CD14-positive monocyte (primary cell): ENCODE data around the gene PPP1CC. TPM values are rescaled to one million over a fixed set of nuclear protein-coding genes. Genes with fewer than 3 reads are reported as not detected.

ENCODE experiments used
- DNase-seq, 3 donors: peaks; one replicate each; pipeline ENCODE4 v3.0.0-alpha.2; 2011 to 2022
- H2AFZ ChIP-seq: 2 replicates; pipeline ENCODE4 v1.6.0; 2012; ENCODE audit warnings: mild to moderate bottlenecking, low read depth, low read length, inconsistent platforms; ENCODE audit not compliant: insufficient read depth, poor library complexity, severe bottlenecking
- H3K27ac ChIP-seq, 2 donors: 1 replicate in 1 of 2; 2 replicates in 1 of 2; pipeline ENCODE4 v1.5.1; 2012 to 2013; ENCODE audit warnings: low read length in 2 of 2, control low read depth in 1 of 2, inconsistent platforms in 1 of 2, low read depth in 1 of 2, mild to moderate bottlenecking in 1 of 2
- H3K27me3 ChIP-seq, 2 donors: one replicate each; pipeline versions ENCODE4 v1.6.0 to v1.6.1; 2011 to 2013; ENCODE audit warnings: low read length in 2 of 2; ENCODE audit not compliant: control insufficient read depth in 2 of 2, insufficient read depth in 2 of 2
- H3K36me3 ChIP-seq, 2 donors: replicated peaks in 1 of 2; 1 replicate in 1 of 2; 2 replicates in 1 of 2; pipeline versions ENCODE4 v1.5.1 to v1.6.1; 2012 to 2013; ENCODE audit warnings: low read length in 2 of 2, control low read depth in 1 of 2, inconsistent platforms in 1 of 2, mild to moderate bottlenecking in 1 of 2; ENCODE audit not compliant: insufficient read depth in 2 of 2, control insufficient read depth in 1 of 2
- H3K4me1 ChIP-seq, 2 donors: 1 replicate in 1 of 2; 2 replicates in 1 of 2; pipeline versions ENCODE4 v1.5.1 to v1.6.1; 2012 to 2013; ENCODE audit warnings: low read length in 2 of 2, control low read depth in 1 of 2, inconsistent platforms in 1 of 2, mild to moderate bottlenecking in 1 of 2, moderate library complexity in 1 of 2; ENCODE audit not compliant: insufficient read depth in 2 of 2, control insufficient read depth in 1 of 2
- H3K4me2 ChIP-seq: replicated peaks from 2 replicates; pipeline ENCODE3; 2012; ENCODE audit warnings: low read length, moderate library complexity, mild to moderate bottlenecking; ENCODE audit not compliant: poor library complexity, severe bottlenecking; ENCODE audit errors: extremely low read depth
- H3K4me3 ChIP-seq, 3 experiments: fragments of 200-600 bp in 1 of 3; sonication (generic) in 1 of 3; replicated peaks in 1 of 3; 1 replicate in 2 of 3; 2 replicates in 1 of 3; pipeline ENCODE4 v1.5.1; 2011 to 2013; ENCODE audit warnings: low read length in 3 of 3, mild to moderate bottlenecking in 3 of 3, control low read depth in 2 of 3, low read depth in 2 of 3, inconsistent platforms in 1 of 3, moderate library complexity in 1 of 3
- H3K79me2 ChIP-seq: 2 replicates; pipeline ENCODE4 v1.6.0; 2012; ENCODE audit warnings: mild to moderate bottlenecking, control low read depth, inconsistent platforms, low read length, moderate library complexity; ENCODE audit not compliant: insufficient read depth
- H3K9ac ChIP-seq: 2 replicates; pipeline ENCODE4 v1.6.0; 2017; ENCODE audit warnings: low read length, mild to moderate bottlenecking; ENCODE audit not compliant: insufficient read depth, poor library complexity, severe bottlenecking
- H3K9me3 ChIP-seq, 2 donors: replicated peaks in 1 of 2; 1 replicate in 1 of 2; 2 replicates in 1 of 2; pipeline versions ENCODE4 v1.5.1 to v1.6.1; 2012 to 2013; ENCODE audit warnings: low read length in 2 of 2, control low read depth in 1 of 2; ENCODE audit not compliant: control insufficient read depth in 1 of 2, insufficient read depth in 1 of 2
- H4K20me1 ChIP-seq: 2 replicates; pipeline ENCODE4 v1.6.0; 2012; ENCODE audit warnings: mild to moderate bottlenecking, low read length, control low read depth, moderate library complexity; ENCODE audit not compliant: insufficient read depth
- H3K27ac Mint-ChIP-seq, 7 donors: one replicate each; pipeline ENCODE4 v1.8.0; 2020; ENCODE audit warnings: mild to moderate bottlenecking in 7 of 7, mixed read lengths in 7 of 7, moderate library complexity in 6 of 7, inconsistent platforms in 2 of 7
- H3K27me3 Mint-ChIP-seq, 3 donors: one replicate each; pipeline ENCODE4 v1.8.0; 2021 to 2022; ENCODE audit warnings: low read depth in 3 of 3, mild to moderate bottlenecking in 3 of 3, mixed read lengths in 3 of 3, moderate library complexity in 3 of 3, inconsistent platforms in 1 of 3
- H3K36me3 Mint-ChIP-seq, 2 donors: one replicate each; pipeline ENCODE4 v1.8.0; 2020; ENCODE audit warnings: mixed read lengths in 2 of 2, inconsistent platforms in 1 of 2, mild to moderate bottlenecking in 1 of 2
- H3K4me1 Mint-ChIP-seq: one replicate; pipeline ENCODE4 v1.8.0; 2020; ENCODE audit warnings: mild to moderate bottlenecking, mixed read lengths
- H3K4me3 Mint-ChIP-seq, 2 donors: one replicate each; pipeline ENCODE4 v1.8.0; 2020; ENCODE audit warnings: mild to moderate bottlenecking in 2 of 2, mixed read lengths in 2 of 2, moderate library complexity in 1 of 2
- H3K9me3 Mint-ChIP-seq, 7 donors: one replicate each; pipeline ENCODE4 v1.8.0; 2020 to 2022; ENCODE audit warnings: mixed read lengths in 7 of 7, mild to moderate bottlenecking in 6 of 7, moderate library complexity in 6 of 7, inconsistent platforms in 2 of 7
- WGBS: methylation state at CpG from one replicate; pipeline ENCODE4 v1.1.5; 2013; ENCODE audit warnings: missing lambda C conversion rate; ENCODE audit not compliant: insufficient coverage; 5-methylcytosine and 5-hydroxymethylcytosine counted together
- intact Hi-C, 2 donors: fragments of 100-400 bp; cut with micrococcal nuclease; formaldehyde crosslinking; loops; one replicate each; pipeline versions ENCODE4 v1.15.0 to v1.15.1; 2023
- polyA plus RNA-seq, 3 donors: library from polyadenylated mRNA; depleted of rRNA in 1 of 3; unstranded in 2 of 3; stranded (reverse) in 1 of 3; fragments of 300-500 nt in 2 of 3; fragments of >200 nt in 1 of 3; fragmentation: Illumina TruSeq in 2 of 3; gene quantifications; 1 replicate in 2 of 3; 2 replicates in 1 of 3; pipeline ENCODE4 v1.2.3, GENCODE V29; 2012 to 2021
- TF ChIP-seq, protein P1 (sequence below): fragments of 200-600 bp; IDR thresholded peaks from one replicate; pipeline ENCODE4 v1.8.0; 2022; ENCODE audit warnings: antibody characterized with exemption, mild to moderate bottlenecking

Gene PPP1CC
- polyA plus RNA-seq, 3 donors = 63.2 to 139 (median 128) TPM

- peaks cover 0 to 3% (median 2%) of the 10 kb centered on the region in 3 donors for H3K27me3 Mint-ChIP-seq
- 2% methylated on average over 13 of the region's 20 CpGs for WGBS
- H3K27ac Mint-ChIP-seq = peak overlapping the region; percentile 88 to 95 (median 93)
- no peaks in the 10 kb centered on the region for H3K27me3 ChIP-seq
- H3K79me2 ChIP-seq = peaks cover 17% of the 10 kb centered on the region
- peak overlapping the region; percentile 10 to 72 (median 23) for H3K4me3 ChIP-seq
- peak overlapping the region; percentile 48 for H2AFZ ChIP-seq
- H3K36me3 ChIP-seq = no peaks in the 10 kb centered on the region
- peak overlapping the region; percentile 76 to 87 for H3K4me3 Mint-ChIP-seq
- H3K4me1 ChIP-seq = peaks cover 62 to 63% of the 10 kb centered on the region in 2 donors
- intact Hi-C loops = loop anchor here in 1 of 2 donors (5.0 to 10.0 kb wide), 2 partner anchors 91 to 144 kb away; no protein-coding TSS in a partner anchor
- TF ChIP-seq, protein P1, sequence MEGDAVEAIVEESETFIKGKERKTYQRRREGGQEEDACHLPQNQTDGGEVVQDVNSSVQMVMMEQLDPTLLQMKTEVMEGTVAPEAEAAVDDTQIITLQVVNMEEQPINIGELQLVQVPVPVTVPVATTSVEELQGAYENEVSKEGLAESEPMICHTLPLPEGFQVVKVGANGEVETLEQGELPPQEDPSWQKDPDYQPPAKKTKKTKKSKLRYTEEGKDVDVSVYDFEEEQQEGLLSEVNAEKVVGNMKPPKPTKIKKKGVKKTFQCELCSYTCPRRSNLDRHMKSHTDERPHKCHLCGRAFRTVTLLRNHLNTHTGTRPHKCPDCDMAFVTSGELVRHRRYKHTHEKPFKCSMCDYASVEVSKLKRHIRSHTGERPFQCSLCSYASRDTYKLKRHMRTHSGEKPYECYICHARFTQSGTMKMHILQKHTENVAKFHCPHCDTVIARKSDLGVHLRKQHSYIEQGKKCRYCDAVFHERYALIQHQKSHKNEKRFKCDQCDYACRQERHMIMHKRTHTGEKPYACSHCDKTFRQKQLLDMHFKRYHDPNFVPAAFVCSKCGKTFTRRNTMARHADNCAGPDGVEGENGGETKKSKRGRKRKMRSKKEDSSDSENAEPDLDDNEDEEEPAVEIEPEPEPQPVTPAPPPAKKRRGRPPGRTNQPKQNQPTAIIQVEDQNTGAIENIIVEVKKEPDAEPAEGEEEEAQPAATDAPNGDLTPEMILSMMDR = peak; percentile 87
- H3K9me3 ChIP-seq = no peaks in the 10 kb centered on the region
- peak; percentile 85 to 96 (median 91) for DNase-seq
- peaks cover 63% of the 10 kb centered on the region for H3K4me1 Mint-ChIP-seq
- H4K20me1 ChIP-seq = no peaks in the 10 kb centered on the region
- H3K4me2 ChIP-seq = peak overlapping the region; percentile 71
- peaks cover 0 to 3% of the 10 kb centered on the region in 2 donors for H3K36me3 Mint-ChIP-seq
- peaks cover 0 to 3% (median 0%) of the 10 kb centered on the region in 7 donors for H3K9me3 Mint-ChIP-seq
- H3K9ac ChIP-seq = peak overlapping the region; percentile 42
- H3K27ac ChIP-seq = peak overlapping the region; percentile 62 to 90
These were observed 44.4 kb downstream of the PPP1CC start for GRCh38 chr12:110698171-110698902.

- Histone ChIP-seq H3K9me3 (no peaks in the 10 kb centered on the region), H3K4me3 (peak overlapping the region in 1 of 3 experiments; percentile 72), H3K79me2 (peaks cover 17% of the 10 kb centered on the region), H2AFZ (no peak overlapping the region), H3K27ac (peak overlapping the region; percentile 1 to 90), H3K9ac (no peak overlapping the region), H3K4me1 (peaks cover 73 to 74% of the 10 kb centered on the region in 2 donors), H4K20me1 (no peaks in the 10 kb centered on the region), H3K4me2 (peak overlapping the region; percentile 42), H3K27me3 (no peaks in the 10 kb centered on the region), H3K36me3 (no peaks in the 10 kb centered on the region)
- TF ChIP-seq, protein P1 = no peak
- Mint-ChIP-seq H3K4me3 (peak overlapping the region; percentile 4 to 71), H3K9me3 (peaks cover 0 to 3% (median 0%) of the 10 kb centered on the region in 7 donors), H3K27ac (peak overlapping the region; percentile 41 to 88 (median 79)), H3K27me3 (peaks cover 0 to 3% (median 2%) of the 10 kb centered on the region in 3 donors), H3K36me3 (peaks cover 0 to 3% of the 10 kb centered on the region in 2 donors), H3K4me1 (peaks cover 72% of the 10 kb centered on the region)
- no peak for DNase-seq
- intact Hi-C loops = loop anchor here in 1 of 2 donors (2.0 to 10.0 kb wide), 3 partner anchors 90 to 246 kb away; partner anchors contain the start of gene ARPC3
- WGBS = 0% methylated on average over 1 of the region's 2 CpGs
These were observed 45.5 kb downstream of the PPP1CC start for GRCh38 chr12:110697236-110697635.
